PFSK-1 (cell line): Measurements from ENCODE around the gene NAV2.

ENCODE experiments used
- FOXP2 ChIP-seq: optimal IDR thresholded peaks from 2 replicates; pipeline ENCODE3; 2011; ENCODE audit warnings: borderline replicate concordance, control low read depth, inconsistent platforms; ENCODE audit not compliant: insufficient read depth; ENCODE audit errors: extremely low read length, extremely low read depth
- POLR2AphosphoS5 ChIP-seq: IDR thresholded peaks from 2 replicates; pipeline ENCODE4 v1.6.1; 2012; ENCODE audit warnings: low read depth, mild to moderate bottlenecking, control low read depth, low read length, moderate library complexity
- REST ChIP-seq, 2 experiments: IDR thresholded peaks; 2 replicates each; pipeline versions ENCODE4 v1.6.1 to v1.8.0; 2011 to 2012; ENCODE audit warnings: low read depth in 2 of 2, low read length in 2 of 2, control low read depth in 1 of 2, inconsistent platforms in 1 of 2, mild to moderate bottlenecking in 1 of 2, moderate library complexity in 1 of 2; ENCODE audit not compliant: insufficient read depth in 1 of 2
- SIN3A ChIP-seq: IDR thresholded peaks from 2 replicates; pipeline ENCODE4 v1.6.1; 2012; ENCODE audit warnings: mild to moderate bottlenecking, low read length, moderate library complexity, borderline replicate concordance; ENCODE audit not compliant: insufficient read depth
- TAF1 ChIP-seq: IDR thresholded peaks from 2 replicates; pipeline ENCODE4 v1.6.1; 2012; ENCODE audit warnings: low read length, control low read depth, borderline replicate concordance; ENCODE audit not compliant: insufficient read depth

NAV2 gene

DNA sequence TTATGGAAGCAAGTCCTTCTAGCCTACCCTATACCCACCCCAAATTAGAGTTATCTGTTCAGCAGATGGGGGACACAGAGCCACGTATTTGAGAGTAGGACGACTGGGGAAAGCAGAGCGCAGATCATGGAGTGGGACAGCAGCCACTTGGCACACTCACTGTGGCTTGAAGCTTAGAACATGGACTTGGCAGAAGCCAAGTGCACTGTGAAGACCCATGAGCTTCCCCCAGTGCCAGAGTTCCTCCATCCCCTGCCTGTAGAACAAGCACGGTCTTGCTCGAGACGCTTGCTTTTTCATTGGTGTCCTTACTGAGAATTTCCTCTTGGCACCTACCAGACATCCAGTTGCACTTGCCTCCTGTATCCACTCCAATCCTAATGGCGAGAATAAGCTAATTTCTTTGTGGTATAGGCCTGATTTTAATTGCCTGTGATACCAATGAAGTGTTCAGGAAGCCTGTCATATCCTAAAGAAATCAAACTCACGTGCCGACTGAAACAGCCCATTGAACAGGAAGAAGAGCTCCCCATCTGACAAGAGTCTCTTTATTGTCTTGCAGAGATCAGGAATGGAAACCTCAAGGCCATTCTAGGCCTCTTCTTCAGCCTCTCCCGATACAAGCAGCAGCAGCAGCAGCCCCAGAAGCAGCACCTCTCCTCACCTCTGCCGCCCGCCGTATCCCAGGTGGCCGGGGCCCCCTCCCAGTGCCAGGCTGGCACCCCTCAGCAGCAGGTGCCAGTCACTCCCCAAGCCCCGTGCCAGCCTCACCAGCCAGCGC, 166.9 kb downstream of the NAV2 start:
- TF ChIP-seq REST (IDR thresholded peaks at IDR 0.05; ENCODE audit: insufficient read depth in 1 of 2, low read depth in 2 of 2, low read length in 2 of 2) (no peak), POLR2AphosphoS5 (no peak), TAF1 (no peak), SIN3A (no peak), FOXP2 (no peak)

DNA sequence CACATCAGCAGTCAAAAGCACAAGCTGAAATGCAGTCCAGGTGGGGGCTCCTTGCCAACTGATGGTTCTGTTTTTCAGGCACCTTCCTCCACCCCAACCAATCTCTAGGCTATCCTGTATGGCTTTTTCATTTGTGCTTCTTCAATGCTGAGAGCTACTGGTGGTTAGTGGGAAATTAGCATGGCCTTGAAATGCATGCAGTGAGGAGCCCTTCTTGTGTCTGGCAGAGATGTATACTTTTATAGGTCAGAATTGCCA, 167.4 kb downstream of the NAV2 start:
- TF ChIP-seq REST (IDR thresholded peaks at IDR 0.05; ENCODE audit: insufficient read depth in 1 of 2, low read depth in 2 of 2, low read length in 2 of 2) (no peak), TAF1 (no peak), POLR2AphosphoS5 (no peak), SIN3A (no peak), FOXP2 (no peak)

DNA sequence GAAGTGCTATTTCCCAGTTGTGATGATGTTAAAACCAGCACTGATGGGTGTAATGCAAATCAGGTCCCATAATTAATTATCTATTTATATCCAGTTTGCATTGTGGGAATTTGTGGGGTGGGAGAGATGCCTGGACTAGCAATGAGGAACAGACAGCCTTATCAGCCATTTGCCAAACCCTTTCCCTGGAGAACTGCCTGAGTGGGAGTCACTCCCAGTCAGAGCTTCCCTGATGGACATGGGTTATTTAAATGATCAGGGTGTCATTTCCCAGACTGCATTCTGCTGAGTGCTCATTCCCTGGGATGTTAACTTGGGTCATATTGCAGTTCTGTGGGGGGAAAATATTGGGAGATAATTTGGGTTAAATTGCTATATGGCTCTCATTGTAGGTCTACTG, 168.5 kb downstream of the NAV2 start:
- TF ChIP-seq REST (IDR thresholded peaks at IDR 0.05; ENCODE audit: insufficient read depth in 1 of 2, low read depth in 2 of 2, low read length in 2 of 2) (no peak), TAF1 (no peak), POLR2AphosphoS5 (no peak), FOXP2 (no peak), SIN3A (no peak)

- TF ChIP-seq SIN3A (no peak), POLR2AphosphoS5 (no peak), FOXP2 (no peak), REST (IDR thresholded peaks at IDR 0.05; ENCODE audit: insufficient read depth in 1 of 2, low read depth in 2 of 2, low read length in 2 of 2) (no peak), TAF1 (no peak)
Observed at GRCh38 chr11:19882356-19882755, 169.7 kb downstream of the NAV2 start.

DNA sequence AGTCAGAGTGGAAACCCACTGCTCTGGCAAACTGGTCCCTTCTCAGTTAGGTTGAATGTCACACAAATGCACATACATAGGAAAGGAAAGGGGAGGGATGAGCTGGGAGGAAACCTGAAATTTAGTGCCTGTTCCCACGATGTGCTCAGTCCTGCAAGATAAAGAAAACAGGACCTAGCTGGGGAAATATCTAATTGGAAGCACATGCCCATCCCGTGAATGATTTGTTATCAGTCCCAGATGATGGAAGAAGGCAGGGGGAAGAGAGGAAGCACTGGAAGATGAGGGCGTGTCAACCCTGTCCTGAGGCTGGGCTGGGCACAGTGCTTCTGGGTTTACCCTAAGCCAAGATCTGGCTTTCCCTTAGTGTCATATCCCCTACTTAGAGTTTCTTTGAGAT, 173.9 kb downstream of the NAV2 start:
- TF ChIP-seq TAF1: no peak
- no peak for TF ChIP-seq POLR2AphosphoS5
- TF ChIP-seq REST (IDR thresholded peaks at IDR 0.05; ENCODE audit: insufficient read depth in 1 of 2, low read depth in 2 of 2, low read length in 2 of 2): no peak
- no peak for TF ChIP-seq FOXP2
- TF ChIP-seq SIN3A: no peak
